HFF-Myc (cell line): ENCODE data around the gene PTPRN2.

Experiments used
- DNase-seq: peaks from one replicate; pipeline ENCODE4 v3.0.0-alpha.2; 2011; ENCODE audit warnings: low read depth; ENCODE audit errors: extremely low read depth
- H3K4me3 ChIP-seq: replicated peaks from 2 replicates; pipeline ENCODE4 v1.5.1; 2011; ENCODE audit warnings: low read depth, mild to moderate bottlenecking, control low read depth, low read length
- TF ChIP-seq, protein P1 (sequence below): IDR thresholded peaks from 2 replicates; pipeline ENCODE4 v1.5.1; 2012; ENCODE audit warnings: mild to moderate bottlenecking, low read depth, low read length, control low read depth; ENCODE audit errors: missing control alignments

PTPRN2 gene

DNA sequence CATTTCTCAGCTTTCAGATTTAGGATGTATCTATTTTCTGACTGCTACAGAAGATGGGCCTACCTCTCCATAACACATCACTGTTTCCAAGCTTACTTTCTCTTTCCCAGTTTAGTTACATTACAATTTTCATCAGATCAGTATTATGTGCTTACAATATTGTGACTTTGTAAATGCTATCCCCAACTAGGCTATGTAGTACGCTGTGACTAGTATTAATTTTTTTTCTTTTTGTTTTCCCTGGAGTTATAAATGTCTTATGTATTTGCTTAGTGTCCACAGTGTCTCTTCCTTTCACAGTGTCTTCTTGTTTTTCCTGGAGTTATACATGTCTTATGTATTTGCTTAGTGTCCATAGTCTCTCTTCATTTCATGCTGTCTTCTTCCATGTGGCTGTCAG is 188.9 kb downstream of the PTPRN2 start:
- TF ChIP-seq, protein P1, sequence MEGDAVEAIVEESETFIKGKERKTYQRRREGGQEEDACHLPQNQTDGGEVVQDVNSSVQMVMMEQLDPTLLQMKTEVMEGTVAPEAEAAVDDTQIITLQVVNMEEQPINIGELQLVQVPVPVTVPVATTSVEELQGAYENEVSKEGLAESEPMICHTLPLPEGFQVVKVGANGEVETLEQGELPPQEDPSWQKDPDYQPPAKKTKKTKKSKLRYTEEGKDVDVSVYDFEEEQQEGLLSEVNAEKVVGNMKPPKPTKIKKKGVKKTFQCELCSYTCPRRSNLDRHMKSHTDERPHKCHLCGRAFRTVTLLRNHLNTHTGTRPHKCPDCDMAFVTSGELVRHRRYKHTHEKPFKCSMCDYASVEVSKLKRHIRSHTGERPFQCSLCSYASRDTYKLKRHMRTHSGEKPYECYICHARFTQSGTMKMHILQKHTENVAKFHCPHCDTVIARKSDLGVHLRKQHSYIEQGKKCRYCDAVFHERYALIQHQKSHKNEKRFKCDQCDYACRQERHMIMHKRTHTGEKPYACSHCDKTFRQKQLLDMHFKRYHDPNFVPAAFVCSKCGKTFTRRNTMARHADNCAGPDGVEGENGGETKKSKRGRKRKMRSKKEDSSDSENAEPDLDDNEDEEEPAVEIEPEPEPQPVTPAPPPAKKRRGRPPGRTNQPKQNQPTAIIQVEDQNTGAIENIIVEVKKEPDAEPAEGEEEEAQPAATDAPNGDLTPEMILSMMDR: no peak
- DNase-seq: no peak
- no peak overlapping the region for H3K4me3 ChIP-seq

DNA sequence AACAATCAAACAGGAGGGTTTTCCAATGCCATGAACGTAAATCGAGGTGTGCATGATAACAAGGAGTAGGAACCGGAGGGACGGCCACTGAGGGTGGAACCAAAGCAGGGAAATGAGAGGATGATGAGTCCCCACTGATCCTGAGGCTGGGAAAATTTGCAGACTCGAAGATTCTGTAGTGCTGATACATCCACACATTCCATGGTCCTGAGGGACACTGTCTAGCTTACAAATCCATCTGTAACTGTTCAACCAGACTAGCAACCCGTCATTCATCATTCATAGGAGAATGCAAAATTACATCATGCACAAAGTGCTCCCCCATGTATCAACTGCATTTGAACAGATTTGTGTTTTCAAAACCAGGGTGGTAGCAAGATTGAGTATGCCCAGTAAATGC is 189.7 kb downstream of the PTPRN2 start:
- no peak overlapping the region for H3K4me3 ChIP-seq
- TF ChIP-seq, protein P1: no peak
- no peak for DNase-seq

DNA sequence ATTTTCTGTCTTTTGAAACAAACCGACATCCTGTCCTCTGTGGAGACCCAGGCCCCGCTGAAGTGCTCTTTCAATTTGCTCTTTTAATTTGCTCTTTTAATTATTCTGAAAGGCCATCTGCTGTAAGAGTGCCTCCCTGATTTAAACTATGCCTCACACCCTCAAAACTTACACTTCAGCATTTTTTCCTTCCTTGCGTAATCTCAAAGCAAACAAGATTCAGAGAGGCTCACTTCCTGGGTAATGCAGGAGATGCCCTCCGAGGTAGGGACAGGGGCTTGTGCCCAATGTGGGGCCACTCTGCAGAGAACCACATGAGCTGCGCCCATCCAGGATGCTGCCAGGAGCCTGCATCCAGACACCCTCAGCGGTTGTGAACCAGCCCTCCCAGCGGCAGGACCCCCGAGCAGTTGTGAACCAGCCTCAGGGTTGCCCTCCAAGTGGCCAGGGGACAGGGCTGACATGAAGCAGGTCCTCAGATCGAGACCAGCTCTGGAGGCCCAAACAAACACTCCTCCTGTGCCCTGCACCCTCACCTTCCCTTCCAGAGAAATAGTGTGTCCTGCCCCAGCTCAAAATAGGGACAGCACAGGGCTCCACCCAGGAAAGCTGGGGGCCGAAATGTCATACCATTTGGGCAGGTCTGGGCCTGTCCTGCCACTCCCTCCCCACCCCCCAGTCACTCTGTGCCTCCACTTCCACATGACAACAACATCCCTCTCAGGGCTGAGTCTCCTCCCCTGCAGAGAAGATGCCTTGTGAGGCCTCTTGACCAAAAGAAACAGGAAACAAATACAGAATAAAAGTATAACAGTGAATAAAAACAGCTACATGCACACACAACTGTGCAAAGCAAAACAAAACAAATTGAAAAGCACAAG is 190.4 kb downstream of the PTPRN2 start:
- no peak for DNase-seq
- TF ChIP-seq, protein P1: no peak
- H3K4me3 ChIP-seq: no peak overlapping the region

DNA sequence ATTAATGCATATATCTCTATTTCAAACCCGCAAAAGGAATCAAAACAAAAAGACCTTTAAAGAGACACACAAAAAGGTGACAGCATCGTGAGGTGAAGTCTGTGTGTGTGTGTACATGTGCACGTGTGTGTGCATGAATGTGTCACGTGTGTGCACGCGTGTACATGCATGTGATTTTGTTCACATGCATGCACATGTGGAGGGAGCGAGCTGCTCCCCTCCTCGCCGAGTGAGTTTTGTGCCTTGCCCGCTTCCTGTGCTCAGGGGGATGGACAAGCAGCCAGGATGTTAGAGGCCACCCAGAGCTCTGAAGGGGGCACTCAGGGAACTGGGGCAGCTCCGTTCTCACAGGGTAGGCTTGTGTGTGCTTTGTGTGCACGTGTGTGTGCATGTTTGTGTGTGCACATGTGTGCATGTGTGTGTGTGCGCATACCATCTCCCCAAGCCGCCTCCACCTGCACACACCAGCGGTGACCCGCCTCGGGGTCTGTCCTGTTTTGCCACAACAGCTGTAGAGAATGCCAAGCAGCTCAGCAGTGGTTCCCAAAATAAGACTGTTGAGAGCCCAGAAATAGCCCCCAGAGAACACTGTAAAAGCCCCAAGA is 191.2 kb downstream of the PTPRN2 start:
- DNase-seq: no peak
- TF ChIP-seq, protein P1: no peak
- H3K4me3 ChIP-seq: no peak overlapping the region

DNA sequence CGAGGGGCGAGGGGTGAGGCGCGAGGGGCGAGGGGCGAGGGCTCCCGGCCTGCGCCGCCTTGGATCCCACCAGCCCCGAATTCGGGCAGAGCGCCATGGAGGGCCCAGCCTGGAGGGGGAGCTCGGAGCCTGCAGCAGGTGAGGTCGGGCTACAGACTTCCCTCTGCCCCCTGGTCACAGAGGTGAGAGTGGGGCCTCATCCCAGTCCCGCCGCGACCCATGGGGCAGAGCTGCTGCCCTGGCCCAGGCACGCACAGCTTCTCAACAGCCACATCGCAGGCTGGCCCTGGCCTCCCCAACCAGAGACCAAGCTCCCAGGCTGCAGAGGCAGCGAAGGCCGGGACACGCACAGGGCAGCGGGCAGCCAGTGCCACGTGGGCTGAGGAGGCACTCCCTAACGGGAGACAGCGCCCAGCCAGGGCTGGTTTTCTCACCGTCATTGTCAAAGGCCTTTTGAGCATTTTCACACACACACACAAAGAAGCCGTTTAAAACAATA is 191.8 kb downstream of the PTPRN2 start:
- no peak overlapping the region for H3K4me3 ChIP-seq
- TF ChIP-seq, protein P1: no peak
- DNase-seq: no peak

DNA sequence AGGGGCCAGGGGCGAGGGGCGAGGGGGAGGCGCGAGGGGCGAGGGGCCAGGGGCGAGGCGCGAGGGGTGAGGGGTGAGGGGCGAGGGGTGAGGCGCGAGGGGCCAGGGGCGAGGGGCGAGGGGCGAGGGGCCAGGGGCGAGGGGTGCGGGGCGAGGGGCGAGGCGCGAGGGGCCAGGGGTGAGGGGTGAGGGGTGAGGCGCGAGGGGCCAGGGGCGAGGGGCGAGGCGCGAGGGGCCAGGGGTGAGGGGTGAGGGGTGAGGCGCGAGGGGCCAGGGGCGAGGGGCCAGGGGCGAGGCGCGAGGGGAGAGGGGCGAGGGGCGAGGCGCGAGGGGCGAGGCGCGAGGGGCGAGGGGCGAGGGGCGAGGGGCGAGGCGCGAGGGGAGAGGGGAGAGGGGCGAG is 192.3 kb downstream of the PTPRN2 start:
- no peak for DNase-seq
- no peak overlapping the region for H3K4me3 ChIP-seq
- TF ChIP-seq, protein P1: no peak
